Measurements from ENCODE around the gene AGAP1. TPM values are rescaled to one million over a fixed set of nuclear protein-coding genes. Genes with fewer than 3 reads are reported as not detected.

AGAP1 gene
- total and polyA plus RNA-seq, 8 donors = 5.0 to 27.6 (median 17.4) TPM

- Histone ChIP-seq H3K9me3 (no peaks in the 10 kb centered on the region), H3K27me3 (no peaks in the 10 kb centered on the region), H3K36me3 (no peaks in the 10 kb centered on the region), H3K27ac (no peak overlapping the region), H3K4me1 (no peaks in the 10 kb centered on the region), H3K4me3 (no peak overlapping the region)
- intact Hi-C loops (cut with DNase I) = loop anchor here in 2 of 3 donors (5.0 to 10.0 kb wide), 2 partner anchors 152 to 461 kb away; no protein-coding TSS in a partner anchor
- peak; percentile 42 to 80 (median 78) for ATAC-seq
- FAIRE-seq = peak; percentile 56
- TF ChIP-seq CTCF (IDR thresholded peaks at IDR 0.05) = peak; percentile 54 to 80 (median 60)
- WGBS, 2 donors = 48 to 50% methylated on average over 10 of the region's 10 CpGs
- DNase-seq = peak in 4 of 6 donors; percentile 31 to 74 (median 50)
Observed at GRCh38 chr2:235595422-235596010, 101.7 kb downstream of the AGAP1 start.

DNA sequence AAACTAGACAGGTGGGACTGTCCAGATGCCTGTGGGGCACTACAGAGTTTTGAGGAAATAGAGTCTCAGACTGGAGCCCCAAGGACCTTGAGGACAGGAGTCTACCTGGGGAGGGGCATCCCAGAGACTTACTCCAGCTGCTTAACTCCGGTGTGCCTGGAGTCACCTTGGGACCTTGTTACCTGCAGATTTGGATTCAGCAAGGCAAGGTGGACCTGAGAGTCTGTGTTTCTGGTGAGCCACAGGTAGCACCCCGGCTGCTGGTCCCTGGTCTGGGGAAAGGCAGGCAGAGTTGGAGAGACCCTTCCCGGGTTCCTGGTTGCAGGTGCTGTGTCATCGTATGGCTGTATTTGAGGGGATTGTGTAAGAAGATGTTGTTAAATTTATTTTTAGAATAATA lies 102.4 kb downstream of the AGAP1 start:
- TF ChIP-seq CTCF (IDR thresholded peaks at IDR 0.05) = no peak
- Histone ChIP-seq H3K27ac (no peak overlapping the region), H3K4me1 (no peaks in the 10 kb centered on the region), H3K36me3 (no peaks in the 10 kb centered on the region), H3K9me3 (no peaks in the 10 kb centered on the region), H3K4me3 (no peak overlapping the region), H3K27me3 (no peaks in the 10 kb centered on the region)
- WGBS, 2 donors = 84 to 86% methylated on average over 4 of the region's 4 CpGs
- no peak for FAIRE-seq
- intact Hi-C loops (cut with DNase I) = loop anchor here in 2 of 3 donors (5.0 to 10.0 kb wide), 2 partner anchors 151 to 461 kb away; no protein-coding TSS in a partner anchor
- no peak for DNase-seq
- no peak for ATAC-seq

DNA sequence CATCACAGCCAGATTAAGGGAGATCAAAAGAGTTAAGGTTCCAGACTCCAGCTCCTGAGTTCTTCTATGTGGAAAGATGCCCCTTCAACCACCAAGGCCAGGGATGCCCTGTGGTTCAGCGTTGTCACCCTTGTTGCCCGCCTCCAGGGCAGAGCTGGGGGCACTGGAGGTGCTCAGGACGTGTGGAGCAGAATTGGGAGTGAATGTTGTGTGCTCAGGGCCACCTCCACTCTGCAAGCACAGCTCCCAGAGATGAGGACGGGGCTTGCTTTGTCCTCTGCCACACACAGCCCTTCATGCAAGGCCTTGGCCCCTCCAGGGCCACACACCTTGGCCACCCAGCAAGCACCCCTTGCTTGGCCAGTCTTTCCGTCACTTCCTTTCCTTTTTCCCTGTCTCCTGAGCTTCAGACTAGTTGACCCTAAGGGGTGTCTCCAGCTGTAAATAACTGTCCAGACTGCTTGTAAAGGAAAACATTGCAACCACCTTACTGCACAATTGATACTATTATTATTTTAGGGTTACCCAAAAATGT lies 103.3 kb downstream of the AGAP1 start:
- no peak for TF ChIP-seq CTCF (IDR thresholded peaks at IDR 0.05)
- Histone ChIP-seq H3K27me3 (no peaks in the 10 kb centered on the region), H3K27ac (no peak overlapping the region), H3K4me1 (no peaks in the 10 kb centered on the region), H3K4me3 (no peak overlapping the region), H3K9me3 (no peaks in the 10 kb centered on the region), H3K36me3 (no peaks in the 10 kb centered on the region)
- FAIRE-seq = no peak
- intact Hi-C loops (cut with DNase I) = loop anchor here in 2 of 3 donors (5.0 to 10.0 kb wide), 2 partner anchors 150 to 462 kb away; no protein-coding TSS in a partner anchor
- ATAC-seq = no peak
- DNase-seq = no peak
- 86 to 89% methylated on average over 5 of the region's 5 CpGs for WGBS, 2 donors

GRCh38 chr2:235598026-235598425 lies 104.2 kb downstream of the AGAP1 start:
- Histone ChIP-seq H3K4me3 (no peak overlapping the region), H3K4me1 (no peaks in the 10 kb centered on the region), H3K9me3 (no peaks in the 10 kb centered on the region), H3K27ac (no peak overlapping the region), H3K27me3 (no peaks in the 10 kb centered on the region), H3K36me3 (no peaks in the 10 kb centered on the region)
- no peak for TF ChIP-seq CTCF (IDR thresholded peaks at IDR 0.05)
- intact Hi-C loops (cut with DNase I) = loop anchor here in 2 of 3 donors (5.0 to 10.0 kb wide), 2 partner anchors 149 to 463 kb away; no protein-coding TSS in a partner anchor
- ATAC-seq (no peak), DNase-seq (no peak), FAIRE-seq (no peak)
- WGBS, 2 donors = 94% methylated on average over 19 of the region's 19 CpGs
